Ureter (tissue), 1 donor: ENCODE measurements around the gene KCNQ1. TPM values are rescaled to one million over a fixed set of nuclear protein-coding genes. Genes with fewer than 3 reads are reported as not detected.
"Not testable (repeated sequence)": the region's sequence is repeated elsewhere in the genome, so short reads cannot be mapped to it uniquely, and the experiment has no call there.

Experiments used
- DNase-seq: peaks from one replicate; pipeline ENCODE4 v3.0.0-alpha.2; 2020; ENCODE audit warnings: low spot score
- total RNA-seq: library from RNA; stranded (reverse); gene quantifications from one replicate; pipeline ENCODE4 v1.2.4, GENCODE V29; 2023
- donor health status: DM: yes; HTN: yes; CAD: no.

KCNQ1 gene
- total RNA-seq, 1 donor from 2014 or later = 63.0 TPM

GRCh38 chr11:2472428-2473186 is 27.8 kb downstream of the KCNQ1 start:
- peak; percentile 28 for DNase-seq

- peak; percentile 37 for DNase-seq
Measured at GRCh38 chr11:2473361-2474058, 28.7 kb downstream of the KCNQ1 start.

GRCh38 chr11:2474059-2474901 is 29.5 kb downstream of the KCNQ1 start:
- DNase-seq = peak; percentile 26

GRCh38 chr11:2475136-2475918 is 30.5 kb downstream of the KCNQ1 start:
- no peak for DNase-seq

GRCh38 chr11:2477254-2477653 is 32.4 kb downstream of the KCNQ1 start:
- no peak for DNase-seq

GRCh38 chr11:2477936-2478335 is 33.1 kb downstream of the KCNQ1 start:
- peak; percentile 32 for DNase-seq

GRCh38 chr11:2480067-2480873 is 35.5 kb downstream of the KCNQ1 start:
- not testable (repeated sequence) for DNase-seq

GRCh38 chr11:2480874-2481220 is 36.0 kb downstream of the KCNQ1 start:
- DNase-seq = no peak

GRCh38 chr11:2481253-2481652 is 36.4 kb downstream of the KCNQ1 start:
- peak; percentile 80 for DNase-seq

GRCh38 chr11:2482204-2482603 is 37.4 kb downstream of the KCNQ1 start:
- no peak for DNase-seq

GRCh38 chr11:2482745-2483144 is 37.9 kb downstream of the KCNQ1 start:
- peak; percentile 32 for DNase-seq

GRCh38 chr11:2483426-2483825 is 38.6 kb downstream of the KCNQ1 start:
- peak; percentile 29 for DNase-seq

- no peak for DNase-seq
Measured at GRCh38 chr11:2484576-2485125, 39.8 kb downstream of the KCNQ1 start.

- DNase-seq = no peak
Measured at GRCh38 chr11:2488004-2488403, 43.2 kb downstream of the KCNQ1 start.

GRCh38 chr11:2489083-2489482 is 44.3 kb downstream of the KCNQ1 start:
- no peak for DNase-seq

GRCh38 chr11:2497951-2498350 is 53.1 kb downstream of the KCNQ1 start:
- not testable (repeated sequence) for DNase-seq

GRCh38 chr11:2498750-2499149 is 53.9 kb downstream of the KCNQ1 start:
- DNase-seq = no peak

GRCh38 chr11:2507212-2507901 is 62.5 kb downstream of the KCNQ1 start:
- DNase-seq = no peak

- no peak for DNase-seq
Measured at GRCh38 chr11:2507945-2508749, 63.3 kb downstream of the KCNQ1 start.
